HepG2 (cell line): ENCODE measurements around the gene ABRACL. TPM values are rescaled to one million over a fixed set of nuclear protein-coding genes. Genes with fewer than 3 reads are reported as not detected.

Source experiments
- ATAC-seq: fragments of 200-7000 bp; cut with Tn5 transposase; 3 replicates; pipeline ENCODE4 v1.9.1; 2020; ENCODE audit warnings: mild to moderate bottlenecking, moderate library complexity
- BruUV-seq: library from RNA; stranded (reverse); fragments of 400-500 nt; replicated peaks from 2 replicates; lab custom pipeline; 2021; lab: Mats Ljungman, UMichigan
- CTCF ChIA-PET: fragments of 300-600 bp; formaldehyde crosslinking; extraction: SDS; loops from one replicate; lab custom pipeline; 2021; ENCODE audit warnings: low total read pairs, inconsistent platforms, low intra/inter-chr PET ratio; lab: Yijun Ruan, JAX
- POLR2A ChIA-PET: fragments of 350-600 bp; sonication (Branson Sonifier 250); formaldehyde crosslinking; loops from one replicate; lab custom pipeline; 2020; ENCODE audit warnings: antibody characterized with exemption, inconsistent platforms; lab: Yijun Ruan, JAX
- DNase-seq: peaks from one replicate; pipeline ENCODE4 v3.0.0-alpha.2; 2015; ENCODE audit warnings: low spot score
- FAIRE-seq: peaks from 3 replicates; lab custom pipeline; 2011; peaks lifted over from hg19 to GRCh38; lab: Jason Lieb, UNC
- H2AFZ ChIP-seq: one replicate; pipeline ENCODE4 v1.6.1; 2011; ENCODE audit warnings: low read length, inconsistent platforms
- H3K27ac ChIP-seq: fragments of 300-600 bp; 3 replicates; pipeline ENCODE4 v1.8.0; 2011; ENCODE audit warnings: mixed run types, mild to moderate bottlenecking, mixed read lengths, low read length, inconsistent platforms; ENCODE audit not compliant: insufficient read depth; ENCODE audit errors: extremely low read length
- H3K27me3 ChIP-seq, 2 experiments: fragments of 200-600 bp in 1 of 2; 2 replicates in 1 of 2; 3 replicates in 1 of 2; pipeline versions ENCODE4 v1.6.0 to v1.8.0; 2011; ENCODE audit warnings: low read length in 2 of 2, mild to moderate bottlenecking in 2 of 2, moderate library complexity in 2 of 2, inconsistent platforms in 1 of 2; ENCODE audit not compliant: insufficient read depth in 2 of 2, control insufficient read depth in 1 of 2
- H3K36me3 ChIP-seq, 2 experiments: fragments of 200-600 bp in 1 of 2; replicated peaks in 1 of 2; 2 replicates in 1 of 2; 3 replicates in 1 of 2; pipeline versions ENCODE4 v1.5.1 to v1.8.0; 2011; ENCODE audit warnings: low read length in 2 of 2, inconsistent platforms in 1 of 2; ENCODE audit not compliant: insufficient read depth in 2 of 2, control insufficient read depth in 1 of 2
- H3K4me1 ChIP-seq: 2 replicates; pipeline ENCODE4 v1.5.1; 2012; ENCODE audit warnings: low read length, inconsistent platforms; ENCODE audit not compliant: insufficient read depth
- H3K4me2 ChIP-seq: 2 replicates; pipeline ENCODE4 v1.6.0; 2011; ENCODE audit warnings: low read depth, low read length, inconsistent platforms
- H3K4me3 ChIP-seq, 3 experiments: fragments of 200-600 bp in 1 of 3; sonication (generic), shearing (Covaris generic) in 1 of 3; replicated peaks in 1 of 3; 2 replicates each; pipeline ENCODE4 v1.5.1; 2011 to 2016; ENCODE audit warnings: low read length in 3 of 3, inconsistent platforms in 2 of 3, low read depth in 2 of 3, mild to moderate bottlenecking in 2 of 3, control low read depth in 1 of 3, mixed read lengths in 1 of 3; ENCODE audit not compliant: insufficient read depth in 1 of 3
- H3K79me2 ChIP-seq: one replicate; pipeline ENCODE4 v1.6.1; 2011; ENCODE audit warnings: low read length, inconsistent platforms; ENCODE audit not compliant: insufficient read depth
- H3K9ac ChIP-seq: 2 replicates; pipeline ENCODE4 v1.6.0; 2011; ENCODE audit warnings: mild to moderate bottlenecking, low read depth, low read length, inconsistent platforms; ENCODE audit not compliant: insufficient read depth
- H3K9me3 ChIP-seq: 2 replicates; pipeline ENCODE4 v1.5.1; 2012; ENCODE audit warnings: mild to moderate bottlenecking, low read length
- H4K20me1 ChIP-seq: 2 replicates; pipeline ENCODE4 v1.6.0; 2011; ENCODE audit warnings: inconsistent platforms, mild to moderate bottlenecking, low read length, moderate library complexity; ENCODE audit not compliant: insufficient read depth
- ELF1 ChIP-seq: sonication (generic); formaldehyde crosslinking; IDR thresholded peaks from 2 replicates; pipeline ENCODE4 v1.4.0; 2020; ENCODE audit warnings: missing genetic modification reagents
- EP300 ChIP-seq, 3 experiments: sonication (generic) in 1 of 3; formaldehyde crosslinking in 1 of 3; IDR thresholded peaks; 2 replicates each; pipeline versions ENCODE4 v1.5.1 to v1.6.1; 2011 to 2020; ENCODE audit warnings: low read depth in 2 of 3, low read length in 2 of 3, borderline replicate concordance in 1 of 3, improper control_type of control experiment in 1 of 3, mild to moderate bottlenecking in 1 of 3, missing genetic modification reagents in 1 of 3, moderate library complexity in 1 of 3
- FOXO1 ChIP-seq: sonication (generic); formaldehyde crosslinking; IDR thresholded peaks from 2 replicates; pipeline ENCODE4 v1.4.0; 2020; ENCODE audit warnings: missing genetic modification reagents
- HNRNPK ChIP-seq: fragments of 200-400 bp; formaldehyde crosslinking; IDR thresholded peaks from 2 replicates; pipeline ENCODE4 v1.6.1; 2018; ENCODE audit warnings: low read length, low read depth, moderate library complexity, mild to moderate bottlenecking; ENCODE audit not compliant: poor library complexity, severe bottlenecking
- POGZ ChIP-seq: sonication (generic); formaldehyde crosslinking; IDR thresholded peaks from 2 replicates; pipeline ENCODE4 v1.4.0; 2020; ENCODE audit warnings: mild to moderate bottlenecking, missing genetic modification reagents
- ZNF282 ChIP-seq: fragments of 450-650 bp; IDR thresholded peaks from 2 replicates; pipeline ENCODE4 v1.6.1; 2018; ENCODE audit not compliant: partially characterized antibody
- ZNF83 ChIP-seq: sonication (generic); formaldehyde crosslinking; IDR thresholded peaks from 2 replicates; pipeline ENCODE4 v1.4.0; 2020; ENCODE audit warnings: missing genetic modification reagents, mild to moderate bottlenecking, borderline replicate concordance
- WGBS: methylation state at CpG from one replicate; pipeline ENCODE4 v1.1.6; 2017; ENCODE audit warnings: low lambda C conversion rate; 5-methylcytosine and 5-hydroxymethylcytosine counted together
- in situ Hi-C: cut with HindIII; loops from 2 replicates; pipeline ENCODE4 v1.10.0; 2017; ENCODE audit warnings: low pct_unique_long_range_greater_than_20kb; ENCODE audit not compliant: extremely low pct_ligation_motif_present
- intact Hi-C: fragments of 100-400 bp; cut with micrococcal nuclease; formaldehyde crosslinking; loops from one replicate; pipeline ENCODE4 v1.10.0; 2022; ENCODE audit not compliant: unreplicated experiment
- polyA plus RNA-seq, 8 experiments: library from polyadenylated mRNA; depleted of rRNA in 3 of 8; stranded (reverse) in 7 of 8; unstranded in 1 of 8; fragments of >200 nt; fragmentation: Illumina TruSeq in 4 of 8; extraction: Trizol in 4 of 8; gene quantifications; 2 replicates each; pipeline versions ENCODE4 v1.2.1 to v1.2.3, GENCODE V29; 2011 to 2016; ENCODE audit warnings: low read depth in 4 of 8, missing spikeins in 1 of 8, mixed read lengths in 1 of 8; ENCODE audit not compliant: insufficient read depth in 1 of 8
- total RNA-seq, 5 experiments: library from RNA; depleted of rRNA; stranded (reverse); fragments of >200 nt; fragmentation: Illumina TruSeq; extraction: Trizol; gene quantifications; 2 replicates each; pipeline ENCODE4 v1.2.3, GENCODE V29; 2016; ENCODE audit warnings: low read depth in 1 of 5

Gene ABRACL
- total and polyA plus RNA-seq, 2 of the 13 experiments (the other 11 are each of a cell fraction or from before 2014, with no cell fraction given), result 1.4 to 5.4 TPM

DNA sequence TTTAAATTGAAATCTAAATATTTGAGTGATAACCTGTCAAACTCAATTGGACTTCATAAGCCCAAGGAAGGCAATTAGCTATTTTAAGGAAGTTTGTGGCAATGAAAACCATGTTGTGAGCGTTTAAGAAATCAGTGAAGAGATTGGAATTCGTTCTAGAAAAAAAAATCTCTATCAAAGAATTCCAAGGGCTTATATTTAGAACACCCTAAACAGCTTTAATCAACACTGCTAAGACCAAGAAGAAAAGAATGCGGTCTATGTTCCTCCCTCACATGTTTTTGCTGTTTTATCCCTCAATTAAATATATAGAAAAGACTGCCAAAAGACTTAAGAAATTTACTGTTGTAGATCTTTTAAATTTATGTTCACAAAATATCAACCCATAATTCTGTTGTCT, 16.6 kb upstream of the ABRACL start:
- Histone ChIP-seq H3K4me3 (no peak overlapping the region), H4K20me1 (no peaks in the 10 kb centered on the region), H3K27me3 (no peaks in the 10 kb centered on the region; a peak in 1 of 5 replicates), H3K4me2 (no peak overlapping the region)
- no TSS peak for BruUV-seq
- POLR2A ChIA-PET, result no interaction called here
- intact Hi-C loops, result no loop called here
- DNase-seq (no peak), ATAC-seq (no peak)
- TF ChIP-seq POGZ (CRISPR knock-in tag) (no peak), FOXO1 (CRISPR knock-in tag) (no peak), ZNF83 (CRISPR knock-in tag) (no peak)
- TF ChIP-seq, all 625 proteins: peak for 0
- CTCF ChIA-PET, result no interaction called here
- Histone ChIP-seq H3K9me3 (no peaks in the 10 kb centered on the region), H3K9ac (no peak overlapping the region), H3K36me3 (no peaks in the 10 kb centered on the region), H3K79me2 (no peaks in the 10 kb centered on the region), H2AFZ (no peak overlapping the region), H3K27ac (no peak overlapping the region), H3K4me1 (0 out of 2 replicates have a peak, but pooled peaks cover 6% of the 10 kb centered on the region)
- in situ Hi-C loops, result no loop called here
- FAIRE-seq, result no peak
- WGBS, result 26% methylated on average over 3 of the region's 3 CpGs

DNA sequence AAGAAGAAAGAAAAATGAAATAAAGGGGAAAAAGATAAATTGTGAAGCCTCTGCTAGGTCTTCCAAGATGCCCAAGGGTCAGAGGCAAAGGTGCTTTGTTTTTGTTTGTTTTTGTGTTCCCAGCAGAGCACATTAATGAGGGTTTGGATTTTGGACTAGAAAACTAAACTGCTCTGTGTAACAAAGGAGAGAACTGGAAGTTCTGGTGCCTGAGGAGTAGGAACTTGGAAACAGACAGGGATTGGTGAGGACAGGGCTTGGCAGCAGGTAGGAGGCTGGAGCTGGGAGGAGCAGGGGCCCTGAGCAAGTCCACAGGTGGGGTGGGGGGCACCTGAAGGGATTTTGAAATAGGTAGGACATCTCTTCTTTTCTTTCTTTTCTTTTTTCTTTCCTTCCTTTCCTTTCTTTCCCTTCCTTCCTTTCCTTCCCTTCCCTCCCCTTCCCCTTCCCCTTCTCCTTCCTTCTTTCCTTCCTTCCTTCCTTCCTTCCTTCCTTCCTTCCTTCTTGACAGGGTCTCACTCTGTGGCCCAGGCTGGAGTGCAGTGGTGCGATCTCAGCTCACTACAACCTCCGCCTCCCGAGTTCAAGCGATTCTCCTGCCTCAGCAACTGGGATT, 15.3 kb upstream of the ABRACL start:
- H3K36me3 ChIP-seq, result no peaks in the 10 kb centered on the region
- TF ChIP-seq ELF1 (no peak), HNRNPK (peak; percentile 56), ZNF282 (no peak), EP300 (IDR thresholded peaks at IDR 0.05; ENCODE audit: low read depth in 2 of 2, low read length in 2 of 2) (no peak), EP300 (CRISPR knock-in tag; IDR thresholded peaks at IDR 0.05; ENCODE audit: borderline replicate concordance) (no peak)
- no peaks in the 10 kb centered on the region for H3K9me3 ChIP-seq
- no peak overlapping the region for H3K4me2 ChIP-seq
- H3K9ac ChIP-seq, result no peak overlapping the region
- FAIRE-seq (no peak), DNase-seq (no peak), ATAC-seq (no peak)
- no peak overlapping the region for H2AFZ ChIP-seq
- ChIA-PET POLR2A (no interaction called here), CTCF (no interaction called here)
- no peak overlapping the region for H3K27ac ChIP-seq
- H3K27me3 ChIP-seq, result peaks cover 0 to 5% of the 10 kb centered on the region in 2 experiments; a peak in 2 of 5 replicates
- BruUV-seq, result no TSS peak
- 0 out of 2 replicates have a peak, but pooled peaks cover 6% of the 10 kb centered on the region for H3K4me1 ChIP-seq
- no peaks in the 10 kb centered on the region for H3K79me2 ChIP-seq
- in situ Hi-C loops, result no loop called here
- intact Hi-C loops, result no loop called here
- H4K20me1 ChIP-seq, result no peaks in the 10 kb centered on the region
- H3K4me3 ChIP-seq, result no peak overlapping the region
- 81% methylated on average over 4 of the region's 4 CpGs for WGBS
